WERI-Rb-1 (cell line): Measurements from ENCODE around the gene ENC1.

Experiments used
- DNase-seq: peaks from one replicate; pipeline ENCODE4 v3.0.0-alpha.2; 2020
- H3K27ac ChIP-seq: fragments of 250-450 bp; sonication (Bioruptor Pico); 2 replicates; pipeline ENCODE4 v1.5.1; 2020; ENCODE audit warnings: mild to moderate bottlenecking, moderate library complexity
- H3K27me3 ChIP-seq: fragments of 250-450 bp; sonication (Bioruptor Pico); 2 replicates; pipeline ENCODE4 v1.5.1; 2021; ENCODE audit warnings: mild to moderate bottlenecking, low read depth, moderate library complexity; ENCODE audit not compliant: insufficient read depth, severe bottlenecking
- H3K36me3 ChIP-seq: fragments of 250-450 bp; sonication (Bioruptor Pico); 2 replicates; pipeline ENCODE4 v1.5.1; 2020; ENCODE audit warnings: mild to moderate bottlenecking, moderate library complexity
- H3K4me3 ChIP-seq: 2 replicates; pipeline ENCODE4 v1.5.1; 2011; ENCODE audit warnings: low read depth, mild to moderate bottlenecking, control low read depth, low read length
- H3K9me3 ChIP-seq: fragments of 250-450 bp; sonication (Bioruptor Pico); 2 replicates; pipeline ENCODE4 v1.5.1; 2021; ENCODE audit warnings: mild to moderate bottlenecking, moderate library complexity; ENCODE audit not compliant: severe bottlenecking
- TF ChIP-seq, protein P1 (sequence below): IDR thresholded peaks from 2 replicates; pipeline ENCODE4 v1.5.1; 2011; ENCODE audit warnings: low read depth, mild to moderate bottlenecking, control low read depth, inconsistent platforms, low read length

ENC1 gene

DNA sequence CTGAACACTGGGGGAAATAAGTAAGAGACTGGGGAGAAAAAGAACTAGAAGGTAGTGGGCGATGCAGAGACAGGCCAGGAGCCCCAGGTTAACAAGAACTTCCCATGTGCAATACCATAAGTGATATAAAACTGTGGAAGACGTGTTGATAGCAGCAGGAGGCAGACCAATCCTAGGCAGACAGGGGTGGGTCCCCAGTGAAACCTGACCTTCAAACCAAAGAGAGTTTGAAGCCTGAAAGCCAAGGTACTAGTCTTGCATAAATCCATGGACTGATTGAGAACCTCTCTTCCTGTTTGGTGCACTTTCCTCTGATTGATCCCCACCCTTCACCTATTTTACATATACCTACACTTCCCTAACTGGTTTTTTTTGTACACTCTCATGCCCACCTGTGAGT is 29.3 kb upstream of the ENC1 start:
- H3K4me3 ChIP-seq = no peak overlapping the region
- TF ChIP-seq, protein P1, sequence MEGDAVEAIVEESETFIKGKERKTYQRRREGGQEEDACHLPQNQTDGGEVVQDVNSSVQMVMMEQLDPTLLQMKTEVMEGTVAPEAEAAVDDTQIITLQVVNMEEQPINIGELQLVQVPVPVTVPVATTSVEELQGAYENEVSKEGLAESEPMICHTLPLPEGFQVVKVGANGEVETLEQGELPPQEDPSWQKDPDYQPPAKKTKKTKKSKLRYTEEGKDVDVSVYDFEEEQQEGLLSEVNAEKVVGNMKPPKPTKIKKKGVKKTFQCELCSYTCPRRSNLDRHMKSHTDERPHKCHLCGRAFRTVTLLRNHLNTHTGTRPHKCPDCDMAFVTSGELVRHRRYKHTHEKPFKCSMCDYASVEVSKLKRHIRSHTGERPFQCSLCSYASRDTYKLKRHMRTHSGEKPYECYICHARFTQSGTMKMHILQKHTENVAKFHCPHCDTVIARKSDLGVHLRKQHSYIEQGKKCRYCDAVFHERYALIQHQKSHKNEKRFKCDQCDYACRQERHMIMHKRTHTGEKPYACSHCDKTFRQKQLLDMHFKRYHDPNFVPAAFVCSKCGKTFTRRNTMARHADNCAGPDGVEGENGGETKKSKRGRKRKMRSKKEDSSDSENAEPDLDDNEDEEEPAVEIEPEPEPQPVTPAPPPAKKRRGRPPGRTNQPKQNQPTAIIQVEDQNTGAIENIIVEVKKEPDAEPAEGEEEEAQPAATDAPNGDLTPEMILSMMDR = no peak
- no peaks in the 10 kb centered on the region for H3K9me3 ChIP-seq
- no peaks in the 10 kb centered on the region for H3K36me3 ChIP-seq
- no peaks in the 10 kb centered on the region for H3K27me3 ChIP-seq
- no peak overlapping the region for H3K27ac ChIP-seq
- DNase-seq = no peak

DNA sequence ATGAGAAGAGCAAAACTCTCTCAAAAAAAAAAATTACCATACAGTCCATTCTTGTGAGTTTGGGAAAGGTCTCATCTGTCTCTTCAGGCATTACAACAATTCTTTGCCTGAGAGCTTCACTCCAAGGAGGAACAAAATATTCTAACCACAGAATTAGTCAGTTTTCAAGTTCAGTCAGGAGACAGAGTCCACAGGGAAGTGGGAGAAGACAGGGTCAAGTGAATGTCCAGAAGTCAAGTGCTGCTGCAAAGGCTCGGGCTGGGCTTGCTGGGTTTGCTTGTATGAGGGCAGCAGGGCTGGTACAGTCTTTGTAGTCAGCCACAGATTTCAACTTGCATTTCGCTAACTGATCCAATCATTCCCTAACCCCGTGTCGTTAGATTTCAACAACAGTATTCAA is 26.9 kb upstream of the ENC1 start:
- Histone ChIP-seq H3K36me3 (no peaks in the 10 kb centered on the region), H3K27me3 (no peaks in the 10 kb centered on the region), H3K4me3 (no peak overlapping the region), H3K27ac (no peak overlapping the region), H3K9me3 (no peaks in the 10 kb centered on the region)
- TF ChIP-seq, protein P1 = no peak
- DNase-seq = no peak

DNA sequence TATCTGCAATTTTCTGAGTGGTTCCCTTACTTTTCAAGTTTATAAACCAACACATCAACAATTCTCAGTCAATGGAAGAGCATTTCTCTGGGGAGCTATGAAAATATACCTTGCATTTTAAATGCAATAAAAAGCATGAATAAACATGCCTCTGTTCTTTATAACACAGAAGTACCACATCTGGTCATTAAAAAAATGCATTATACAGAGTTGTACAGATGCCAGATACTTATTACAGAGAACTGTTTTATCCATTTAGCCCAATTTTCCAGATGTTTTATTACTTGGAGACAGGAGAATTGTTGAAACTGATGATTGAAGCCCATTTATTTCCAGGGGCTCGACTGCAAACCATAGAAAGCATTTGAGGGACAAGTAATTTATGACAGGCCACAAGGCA is 25.3 kb upstream of the ENC1 start:
- Histone ChIP-seq H3K36me3 (no peaks in the 10 kb centered on the region), H3K9me3 (no peaks in the 10 kb centered on the region), H3K4me3 (no peak overlapping the region), H3K27me3 (no peaks in the 10 kb centered on the region), H3K27ac (no peak overlapping the region)
- no peak for DNase-seq
- TF ChIP-seq, protein P1 = no peak

DNA sequence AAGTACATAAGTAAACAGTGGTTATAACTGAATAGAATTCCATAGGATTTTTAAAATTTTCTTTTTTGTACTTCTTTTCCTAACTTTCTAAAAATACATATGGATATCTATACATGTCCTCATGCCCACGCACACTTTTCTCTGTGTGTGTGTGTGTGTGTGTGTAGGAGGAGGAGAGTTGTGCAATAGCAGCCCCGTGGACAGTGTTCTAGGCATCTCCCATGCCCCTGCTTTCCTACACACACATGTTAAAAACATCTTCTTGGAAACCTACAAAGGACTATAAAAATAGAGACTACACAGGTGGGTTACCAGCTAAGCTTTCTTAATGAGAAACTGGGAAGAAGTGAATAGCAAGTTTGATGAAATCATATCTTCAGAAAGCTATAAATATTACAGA is 24.7 kb upstream of the ENC1 start:
- Histone ChIP-seq H3K36me3 (no peaks in the 10 kb centered on the region), H3K4me3 (no peak overlapping the region), H3K27me3 (no peaks in the 10 kb centered on the region), H3K9me3 (no peaks in the 10 kb centered on the region), H3K27ac (no peak overlapping the region)
- TF ChIP-seq, protein P1 = no peak
- DNase-seq = no peak

DNA sequence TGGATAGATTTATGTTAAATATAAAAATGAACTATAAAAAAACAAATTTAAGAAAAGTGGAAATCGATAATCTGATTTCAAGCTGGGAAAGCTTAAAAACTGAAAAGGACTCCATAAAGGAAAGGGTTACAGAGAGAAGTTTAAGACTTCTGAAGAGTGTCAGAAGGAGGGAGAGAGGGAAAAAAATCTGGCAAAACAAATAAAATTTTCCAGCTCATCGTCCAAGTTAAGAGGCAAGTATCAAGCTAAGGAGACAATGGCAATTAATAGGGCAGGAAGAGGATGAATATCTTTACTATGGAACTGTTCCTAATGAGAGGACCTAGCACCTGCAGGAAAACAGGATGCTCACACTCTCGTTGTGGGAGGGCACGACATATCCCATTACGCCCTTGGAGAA is 24.0 kb upstream of the ENC1 start:
- H3K27me3 ChIP-seq = no peaks in the 10 kb centered on the region
- no peak overlapping the region for H3K27ac ChIP-seq
- no peaks in the 10 kb centered on the region for H3K9me3 ChIP-seq
- no peak for DNase-seq
- H3K4me3 ChIP-seq = no peak overlapping the region
- TF ChIP-seq, protein P1 = no peak
- no peaks in the 10 kb centered on the region for H3K36me3 ChIP-seq

DNA sequence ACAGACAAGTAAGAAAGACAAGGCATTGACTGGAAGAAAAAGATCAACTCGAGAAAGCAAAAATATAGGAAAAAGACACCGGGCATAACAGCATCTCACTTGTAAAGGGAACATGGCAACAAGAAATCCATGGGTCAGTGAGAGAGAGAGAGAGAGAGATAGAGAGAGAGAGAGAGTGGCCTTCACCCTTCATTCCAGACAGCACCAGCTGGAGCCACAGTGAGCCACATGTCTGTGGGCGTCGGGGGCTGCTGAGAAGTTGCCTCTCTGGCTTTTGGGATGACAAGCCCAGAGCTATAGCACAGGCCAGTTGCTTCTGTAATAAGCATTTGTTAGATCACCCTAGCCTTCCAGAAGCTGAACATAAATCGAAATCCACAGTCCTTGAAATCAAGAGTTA is 20.3 kb upstream of the ENC1 start:
- no peaks in the 10 kb centered on the region for H3K27me3 ChIP-seq
- no peak overlapping the region for H3K27ac ChIP-seq
- H3K36me3 ChIP-seq = no peaks in the 10 kb centered on the region
- TF ChIP-seq, protein P1 = no peak
- no peaks in the 10 kb centered on the region for H3K9me3 ChIP-seq
- H3K4me3 ChIP-seq = no peak overlapping the region
- DNase-seq = no peak
